Measurements from ENCODE around the gene CACNA1G. TPM values are rescaled to one million over a fixed set of nuclear protein-coding genes. Genes with fewer than 3 reads are reported as not detected.
A peak's percentile ranks its signal among the peaks of the same experiment; 100 is the strongest.

The CACNA1G gene
- total RNA-seq, 3 donors from 2014 or later, result 0.32 to 2.6 (median 2.3) TPM

GRCh38 chr17:50544516-50544915, 16.0 kb upstream of the CACNA1G start:
- no peaks in the 10 kb centered on the region for H3K9me3 ChIP-seq
- DNase-seq (ENCODE audit: low spot score in 2 of 2), result no peak
- peaks cover 0 to 3% of the 10 kb centered on the region in 2 donors for H3K4me1 ChIP-seq
- intact Hi-C loops (cut with DNase I; ENCODE audit: low total_unique reads), result loop anchor here (10.0 kb wide), 1 partner anchor 300 kb away; no protein-coding TSS in a partner anchor
- H3K36me3 ChIP-seq, result no peaks in the 10 kb centered on the region
- H3K27ac ChIP-seq, result no peak overlapping the region
- H3K27me3 ChIP-seq, result no peaks in the 10 kb centered on the region
- no peak overlapping the region for H3K4me3 ChIP-seq
- no peak for TF ChIP-seq CTCF (IDR thresholded peaks at IDR 0.05)

- intact Hi-C loops (cut with DNase I; ENCODE audit: low total_unique reads), result loop anchor here (10.0 kb wide), 1 partner anchor 299 kb away; no protein-coding TSS in a partner anchor
- DNase-seq (ENCODE audit: low spot score in 2 of 2), result no peak
- TF ChIP-seq POLR2AphosphoS5 (IDR thresholded peaks at IDR 0.05) (no peak), POLR2A (IDR thresholded peaks at IDR 0.05) (no peak), CTCF (IDR thresholded peaks at IDR 0.05) (no peak)
- peaks cover 0 to 3% of the 10 kb centered on the region in 2 donors for H3K4me1 ChIP-seq
- H3K27me3 ChIP-seq, result no peaks in the 10 kb centered on the region
- H3K4me3 ChIP-seq, result no peak overlapping the region
- H3K9me3 ChIP-seq, result no peaks in the 10 kb centered on the region
- H3K36me3 ChIP-seq, result no peaks in the 10 kb centered on the region
- H3K27ac ChIP-seq, result no peak overlapping the region
Measured at GRCh38 chr17:50545311-50545710, 15.2 kb upstream of the CACNA1G start.

- Histone ChIP-seq H3K4me3 (peak overlapping the region; percentile 65 to 81 (median 72)), H3K36me3 (no peaks in the 10 kb centered on the region), H3K4me1 (peaks cover 0 to 3% of the 10 kb centered on the region in 2 donors), H3K9me3 (no peaks in the 10 kb centered on the region), H3K27me3 (no peaks in the 10 kb centered on the region), H3K27ac (peak overlapping the region; percentile 26 to 86)
- DNase-seq (ENCODE audit: low spot score in 2 of 2), result no peak
- TF ChIP-seq POLR2AphosphoS5 (IDR thresholded peaks at IDR 0.05) (no peak), POLR2A (IDR thresholded peaks at IDR 0.05) (no peak), CTCF (IDR thresholded peaks at IDR 0.05) (no peak)
- intact Hi-C loops (cut with DNase I; ENCODE audit: low total_unique reads), result loop anchor here (10.0 kb wide), 1 partner anchor 298 kb away; no protein-coding TSS in a partner anchor
Measured at GRCh38 chr17:50546701-50547034, 13.8 kb upstream of the CACNA1G start.

GRCh38 chr17:50547035-50547735, 13.3 kb upstream of the CACNA1G start, which contains the start of gene SPATA20:
Gene SPATA20, plus strand, starts transcription at chr17:50547174. Its CDS starts 35 bp downstream, at chr17:50547209.
- Histone ChIP-seq H3K9me3 (no peaks in the 10 kb centered on the region), H3K27ac (peak within 1 kb of the TSS; percentile 86 to 91), H3K36me3 (no peaks in the 10 kb centered on the region), H3K4me1 (peaks cover 0 to 3% of the 10 kb centered on the region in 2 donors), H3K4me3 (peak within 1 kb of the TSS; percentile 65 to 81 (median 72)), H3K27me3 (no peaks in the 10 kb centered on the region)
- intact Hi-C loops (cut with DNase I; ENCODE audit: low total_unique reads), result loop anchor here (10.0 kb wide), 1 partner anchor 298 kb away; no protein-coding TSS in a partner anchor
- DNase-seq (ENCODE audit: low spot score in 2 of 2), result peak; percentile 93
- TF ChIP-seq POLR2A (IDR thresholded peaks at IDR 0.05) (no peak), CTCF (IDR thresholded peaks at IDR 0.05) (peak; percentile 97 to 99 (median 97)), POLR2AphosphoS5 (IDR thresholded peaks at IDR 0.05) (peak in 1 of 3 donors; percentile 53)

GRCh38 chr17:50547736-50548083, 12.8 kb upstream of the CACNA1G start:
- H3K36me3 ChIP-seq, result no peaks in the 10 kb centered on the region
- DNase-seq (ENCODE audit: low spot score in 2 of 2), result no peak
- peak overlapping the region; percentile 86 to 91 for H3K27ac ChIP-seq
- TF ChIP-seq POLR2AphosphoS5 (IDR thresholded peaks at IDR 0.05) (no peak), CTCF (IDR thresholded peaks at IDR 0.05) (no peak), POLR2A (IDR thresholded peaks at IDR 0.05) (no peak)
- H3K9me3 ChIP-seq, result no peaks in the 10 kb centered on the region
- peaks cover 0 to 3% of the 10 kb centered on the region in 2 donors for H3K4me1 ChIP-seq
- H3K4me3 ChIP-seq, result peak overlapping the region; percentile 65 to 81 (median 72)
- intact Hi-C loops (cut with DNase I; ENCODE audit: low total_unique reads), result loop anchor here (10.0 kb wide), 1 partner anchor 297 kb away; no protein-coding TSS in a partner anchor
- H3K27me3 ChIP-seq, result no peaks in the 10 kb centered on the region

Data from breast epithelium (tissue), 4 donors.